Bronchial epithelial cell (primary cell): ENCODE results near the gene CD248. TPM values are rescaled to one million over a fixed set of nuclear protein-coding genes. Genes with fewer than 3 reads are reported as not detected.

Experiments used
- DNase-seq: peaks from one replicate; pipeline ENCODE4 v3.0.0-alpha.2; 2010; ENCODE audit warnings: low read depth
- FAIRE-seq: peaks from 2 replicates; lab custom pipeline; 2011; peaks lifted over from hg19 to GRCh38; lab: Jason Lieb, UNC
- H3K27me3 ChIP-seq: 2 replicates; pipeline ENCODE4 v1.5.1; 2011; ENCODE audit warnings: low read length; ENCODE audit not compliant: control insufficient read depth, insufficient read depth
- H3K36me3 ChIP-seq: 2 replicates; pipeline ENCODE4 v1.5.1; 2011; ENCODE audit warnings: low read length; ENCODE audit not compliant: control insufficient read depth, insufficient read depth
- H3K4me3 ChIP-seq: 2 replicates; pipeline ENCODE4 v1.5.1; 2011; ENCODE audit warnings: mild to moderate bottlenecking, low read depth, low read length, control low read depth
- CTCF ChIP-seq: IDR thresholded peaks from 2 replicates; pipeline ENCODE4 v1.5.1; 2011; ENCODE audit warnings: mild to moderate bottlenecking, moderate library complexity, low read length, control low read depth, inconsistent platforms; ENCODE audit not compliant: insufficient read depth, severe bottlenecking
- total RNA-seq: library from RNA; depleted of rRNA; stranded (reverse); fragments of >200 nt; gene quantifications from 2 replicates; pipeline ENCODE4 v1.2.1, GENCODE V29; 2014

Gene CD248
- total RNA-seq, 1 donor from 2014 or later = under 0.01 TPM

- DNase-seq = peak; percentile 71
- Histone ChIP-seq H3K27me3 (peaks cover 2% of the 10 kb centered on the region), H3K4me3 (no peak overlapping the region), H3K36me3 (no peaks in the 10 kb centered on the region)
- no peak for TF ChIP-seq CTCF
- peak; percentile 47 for FAIRE-seq
Measured at GRCh38 chr11:66317723-66318599, 1.1 kb upstream of the CD248 start.

GRCh38 chr11:66317322-66317722 is 478 bp upstream of the CD248 start:
- peaks cover 2% of the 10 kb centered on the region for H3K27me3 ChIP-seq
- no peaks in the 10 kb centered on the region for H3K36me3 ChIP-seq
- TF ChIP-seq CTCF = no peak
- no peak for DNase-seq
- no peak overlapping the region for H3K4me3 ChIP-seq
- no peak for FAIRE-seq

GRCh38 chr11:66315921-66316811 is 678 bp downstream of the CD248 start:
- DNase-seq (no peak), FAIRE-seq (no peak)
- peaks cover 2% of the 10 kb centered on the region for H3K27me3 ChIP-seq
- no peak overlapping the region for H3K4me3 ChIP-seq
- H3K36me3 ChIP-seq = no peaks in the 10 kb centered on the region
- no peak for TF ChIP-seq CTCF

GRCh38 chr11:66315498-66315885 is 1.4 kb downstream of the CD248 start:
- H3K36me3 ChIP-seq = no peaks in the 10 kb centered on the region
- H3K4me3 ChIP-seq = no peak overlapping the region
- DNase-seq (no peak), FAIRE-seq (no peak)
- TF ChIP-seq CTCF = no peak
- H3K27me3 ChIP-seq = peaks cover 2% of the 10 kb centered on the region

- H3K36me3 ChIP-seq = no peaks in the 10 kb centered on the region
- DNase-seq (no peak), FAIRE-seq (no peak)
- no peak for TF ChIP-seq CTCF
- peaks cover 2% of the 10 kb centered on the region for H3K27me3 ChIP-seq
- no peak overlapping the region for H3K4me3 ChIP-seq
Measured at GRCh38 chr11:66314561-66315497, 2.0 kb downstream of the CD248 start.
